A549 (cell line): ENCODE results near the gene PLAC8. TPM values are rescaled to one million over a fixed set of nuclear protein-coding genes. Genes with fewer than 3 reads are reported as not detected.
"Not testable (repeated sequence)": the region's sequence is repeated elsewhere in the genome, so short reads cannot be mapped to it uniquely, and the experiment has no call there.

Experiments
- ATAC-seq, 2 experiments: fragments of 200-7000 bp in 1 of 2; fragments of >200 bp in 1 of 2; cut with Nextera tagmentation in 1 of 2; cut with Tn5 transposase in 1 of 2; 3 replicates each; pipeline versions ENCODE4 v1.8.0 to v1.9.1; 2018 to 2020; ENCODE audit warnings: mild to moderate bottlenecking in 1 of 2, moderate library complexity in 1 of 2
- CTCF ChIA-PET: fragments of 300-600 bp; sonication (Branson Sonifier 250); formaldehyde crosslinking; extraction: SDS; loops from one replicate; lab custom pipeline; 2021; ENCODE audit warnings: antibody characterized with exemption, inconsistent platforms; lab: Yijun Ruan, JAX
- POLR2A ChIA-PET: fragments of 350-600 bp; formaldehyde crosslinking; extraction: SDS; loops from one replicate; lab custom pipeline; 2021; ENCODE audit warnings: antibody characterized with exemption, inconsistent platforms; lab: Yijun Ruan, JAX
- DNase-seq, 2 experiments: peaks; one replicate each; pipeline versions ENCODE4 v3.0.0 to v3.0.0-alpha.2; 2011 to 2016; ENCODE audit warnings: low read depth in 1 of 2, low spot score in 1 of 2
- FAIRE-seq: peaks from 2 replicates; lab custom pipeline; 2011; peaks lifted over from hg19 to GRCh38; lab: Jason Lieb, UNC
- H3K27ac ChIP-seq, 2 experiments: fragments of >200 bp; sonication (Bioruptor Twin); formaldehyde crosslinking; 3 replicates each; pipeline ENCODE4 v1.5.1; 2016 to 2017
- H3K4me1 ChIP-seq: fragments of >200 bp; sonication (Bioruptor Twin); formaldehyde crosslinking; 3 replicates; pipeline ENCODE4 v1.6.1; 2016
- H3K4me2 ChIP-seq: fragments of >200 bp; sonication (Bioruptor Twin); formaldehyde crosslinking; 3 replicates; pipeline ENCODE4 v1.6.1; 2016
- H3K4me3 ChIP-seq: fragments of >200 bp; sonication (Bioruptor Twin); formaldehyde crosslinking; 3 replicates; pipeline ENCODE4 v1.5.1; 2016
- H3K9me3 ChIP-seq: fragments of >200 bp; sonication (Bioruptor Twin); formaldehyde crosslinking; 3 replicates; pipeline ENCODE4 v1.6.1; 2016
- CBX8 ChIP-seq: fragments of 200-600 bp; sonication (generic); IDR thresholded peaks from 2 replicates; pipeline ENCODE4 v1.6.1; 2016
- CHD4 ChIP-seq: fragments of 200-600 bp; sonication (generic); IDR thresholded peaks from 2 replicates; pipeline ENCODE4 v1.6.1; 2016; ENCODE audit warnings: antibody characterized with exemption, mild to moderate bottlenecking, borderline replicate concordance
- EHMT2 ChIP-seq: fragments of 200-600 bp; sonication (generic); IDR thresholded peaks from 2 replicates; pipeline ENCODE4 v1.6.1; 2016; ENCODE audit warnings: antibody characterized with exemption, low read depth, mild to moderate bottlenecking, moderate library complexity
- FOSL2 ChIP-seq, 2 experiments: fragments of 450-650 bp in 1 of 2; fragments of >200 bp in 1 of 2; sonication (Bioruptor Twin) in 1 of 2; formaldehyde crosslinking; IDR thresholded peaks; 2 replicates each; pipeline versions ENCODE4 v1.5.0 to v1.6.1; 2016 to 2020; ENCODE audit warnings: mild to moderate bottlenecking in 1 of 2, moderate library complexity in 1 of 2
- JUNB ChIP-seq: fragments of >200 bp; sonication (Bioruptor Twin); formaldehyde crosslinking; IDR thresholded peaks from 2 replicates; pipeline ENCODE4 v1.6.1; 2016
- MAFK ChIP-seq: fragments of 450-650 bp; IDR thresholded peaks from 2 replicates; pipeline ENCODE4 v1.6.1; 2014; ENCODE audit not compliant: partially characterized antibody
- NFE2L2 ChIP-seq: fragments of 150-350 bp; conservative IDR thresholded peaks from 2 replicates; pipeline ENCODE4 v1.6.1; 2014; ENCODE audit warnings: low read length
- NR3C1 ChIP-seq: fragments of >200 bp; sonication (Bioruptor Twin); formaldehyde crosslinking; IDR thresholded peaks from 3 replicates; pipeline ENCODE4 v1.6.1; 2017
- PHF8 ChIP-seq: fragments of 200-600 bp; sonication (generic); IDR thresholded peaks from 2 replicates; pipeline ENCODE4 v1.6.1; 2016; ENCODE audit warnings: low read depth, mild to moderate bottlenecking, antibody characterized with exemption, moderate library complexity, borderline replicate concordance
- POLR2AphosphoS2 ChIP-seq: conservative IDR thresholded peaks from 2 replicates; pipeline ENCODE4 v1.6.1; 2012; ENCODE audit warnings: low read length, improper control_type of control experiment, inconsistent platforms
- WGBS: methylation state at CpG from one replicate; pipeline ENCODE4 v1.1.6; 2017; ENCODE audit errors: missing lambda C conversion rate; 5-methylcytosine and 5-hydroxymethylcytosine counted together
- polyA plus RNA-seq, 4 experiments: library from polyadenylated mRNA; depleted of rRNA in 3 of 4; stranded (reverse); fragments of >200 nt; fragmentation: RNase III in 1 of 4; extraction: RNeasy Plus Mini Kit Qiagen cat#74134 plus additional on column Dnase treatment in 1 of 4; gene quantifications; 2 replicates in 3 of 4; 3 replicates in 1 of 4; pipeline ENCODE4 v1.2.3, GENCODE V29; 2011 to 2017
- TF ChIP-seq, protein P1 (sequence below): fragments of 200-600 bp; sonication (generic); IDR thresholded peaks from 2 replicates; pipeline ENCODE4 v1.6.1; 2016; ENCODE audit warnings: antibody characterized with exemption, mild to moderate bottlenecking, moderate library complexity

Gene PLAC8
- polyA plus RNA-seq, 2 of the 4 experiments (the other 2 are of a cell fraction): 1.6 to 8.0 TPM

- ChIA-PET POLR2A (no interaction called here), CTCF (interaction anchor here (1.7 kb wide), 1 partner anchor 39 kb away, joined by 6 read pairs; no protein-coding TSS in a partner anchor)
- no peak for DNase-seq
- Histone ChIP-seq H3K9me3 (no peaks in the 10 kb centered on the region), H3K4me2 (no peak overlapping the region), H3K4me1 (peaks cover 21% of the 10 kb centered on the region), H3K4me3 (no peak overlapping the region), H3K27ac (no peak overlapping the region)
- TF ChIP-seq, protein P1, sequence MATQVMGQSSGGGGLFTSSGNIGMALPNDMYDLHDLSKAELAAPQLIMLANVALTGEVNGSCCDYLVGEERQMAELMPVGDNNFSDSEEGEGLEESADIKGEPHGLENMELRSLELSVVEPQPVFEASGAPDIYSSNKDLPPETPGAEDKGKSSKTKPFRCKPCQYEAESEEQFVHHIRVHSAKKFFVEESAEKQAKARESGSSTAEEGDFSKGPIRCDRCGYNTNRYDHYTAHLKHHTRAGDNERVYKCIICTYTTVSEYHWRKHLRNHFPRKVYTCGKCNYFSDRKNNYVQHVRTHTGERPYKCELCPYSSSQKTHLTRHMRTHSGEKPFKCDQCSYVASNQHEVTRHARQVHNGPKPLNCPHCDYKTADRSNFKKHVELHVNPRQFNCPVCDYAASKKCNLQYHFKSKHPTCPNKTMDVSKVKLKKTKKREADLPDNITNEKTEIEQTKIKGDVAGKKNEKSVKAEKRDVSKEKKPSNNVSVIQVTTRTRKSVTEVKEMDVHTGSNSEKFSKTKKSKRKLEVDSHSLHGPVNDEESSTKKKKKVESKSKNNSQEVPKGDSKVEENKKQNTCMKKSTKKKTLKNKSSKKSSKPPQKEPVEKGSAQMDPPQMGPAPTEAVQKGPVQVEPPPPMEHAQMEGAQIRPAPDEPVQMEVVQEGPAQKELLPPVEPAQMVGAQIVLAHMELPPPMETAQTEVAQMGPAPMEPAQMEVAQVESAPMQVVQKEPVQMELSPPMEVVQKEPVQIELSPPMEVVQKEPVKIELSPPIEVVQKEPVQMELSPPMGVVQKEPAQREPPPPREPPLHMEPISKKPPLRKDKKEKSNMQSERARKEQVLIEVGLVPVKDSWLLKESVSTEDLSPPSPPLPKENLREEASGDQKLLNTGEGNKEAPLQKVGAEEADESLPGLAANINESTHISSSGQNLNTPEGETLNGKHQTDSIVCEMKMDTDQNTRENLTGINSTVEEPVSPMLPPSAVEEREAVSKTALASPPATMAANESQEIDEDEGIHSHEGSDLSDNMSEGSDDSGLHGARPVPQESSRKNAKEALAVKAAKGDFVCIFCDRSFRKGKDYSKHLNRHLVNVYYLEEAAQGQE: no peak
- TF ChIP-seq MAFK (no peak), EHMT2 (no peak), JUNB (no peak), POLR2AphosphoS2 (no peak)
- WGBS: 53% methylated on average over 3 of the region's 3 CpGs
- FAIRE-seq: no peak
- ATAC-seq: no peak
Measured at GRCh38 chr4:83113429-83113786, 1.1 kb downstream of the PLAC8 start.

- DNase-seq (no peak), ATAC-seq (no peak), FAIRE-seq (no peak)
- ChIA-PET CTCF (interaction anchor here (1.7 kb wide), 1 partner anchor 39 kb away, joined by 6 read pairs; no protein-coding TSS in a partner anchor), POLR2A (no interaction called here)
- Histone ChIP-seq H3K9me3 (no peaks in the 10 kb centered on the region), H3K4me3 (no peak overlapping the region), H3K27ac (no peak overlapping the region), H3K4me1 (peaks cover 21% of the 10 kb centered on the region), H3K4me2 (no peak overlapping the region)
- TF ChIP-seq NFE2L2: no peak
- no peak for TF ChIP-seq EHMT2
- TF ChIP-seq CHD4: no peak
- no peak for TF ChIP-seq PHF8
- no peak for TF ChIP-seq FOSL2 (IDR thresholded peaks at IDR 0.05)
- TF ChIP-seq FOSL2 (CRISPR knock-in tag; IDR thresholded peaks at IDR 0.05): no peak
- TF ChIP-seq CBX8: no peak
- 74% methylated on average over 15 of the region's 16 CpGs for WGBS
Measured at GRCh38 chr4:83112678-83113428, 1.7 kb downstream of the PLAC8 start.

DNA sequence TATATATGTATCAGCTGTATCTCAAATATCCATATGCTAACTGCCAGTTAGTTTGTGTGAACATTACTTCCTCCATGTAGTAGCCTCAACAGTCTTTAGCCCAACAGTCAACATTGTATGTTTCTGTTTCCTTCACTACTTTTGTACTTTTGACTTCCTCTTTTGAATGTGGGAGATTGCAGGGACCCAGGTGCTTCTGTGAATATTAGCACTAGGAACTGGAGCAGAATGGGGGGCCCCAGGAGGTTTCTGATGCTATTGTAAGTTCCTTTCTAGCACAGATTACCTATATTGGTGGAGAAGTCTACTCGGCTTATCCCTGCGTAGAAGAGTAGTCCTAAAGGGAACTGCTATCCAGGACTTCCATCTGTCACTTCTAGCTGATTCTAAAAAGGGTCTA, 2.3 kb downstream of the PLAC8 start:
- DNase-seq: no peak
- H3K4me3 ChIP-seq: no peak overlapping the region
- no peak overlapping the region for H3K27ac ChIP-seq
- no peak for FAIRE-seq
- POLR2A ChIA-PET: no interaction called here
- TF ChIP-seq NR3C1: no peak
- TF ChIP-seq, all 56 proteins: peak for 0
- CTCF ChIA-PET: interaction anchor here (1.3 to 1.7 kb wide), 2 partner anchors 38 to 94 kb away, joined by 3 to 6 read pairs; no protein-coding TSS in a partner anchor
- Histone ChIP-seq H3K9me3 (no peaks in the 10 kb centered on the region), H3K4me1 (peaks cover 21% of the 10 kb centered on the region), H3K4me2 (no peak overlapping the region)
- WGBS: 96% methylated on average over 2 of the region's 2 CpGs
- no peak for ATAC-seq

DNA sequence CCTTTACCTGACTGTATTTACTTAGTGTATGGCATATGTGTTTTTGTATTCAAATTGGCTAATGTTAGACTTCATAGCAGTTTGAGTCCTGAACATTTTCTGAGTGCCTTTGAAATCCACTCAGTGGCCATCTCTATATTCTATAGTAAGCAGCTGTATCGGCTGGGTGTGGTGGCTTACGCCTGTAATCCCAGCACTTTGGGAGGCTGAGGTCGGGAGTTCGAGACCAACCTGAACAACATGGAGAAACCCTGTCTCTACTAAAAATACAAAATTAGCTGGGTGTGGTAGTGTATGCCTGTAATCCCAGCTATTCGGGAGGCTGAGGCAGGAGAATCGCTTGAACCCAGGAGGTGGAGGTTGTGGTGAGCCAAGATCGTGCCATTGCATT, 2.8 kb downstream of the PLAC8 start:
- 94% methylated on average over 7 of the region's 7 CpGs for WGBS
- DNase-seq, H3K4me3 ChIP-seq, H3K27ac ChIP-seq, ATAC-seq, FAIRE-seq, H3K9me3 ChIP-seq, H3K4me2 ChIP-seq, POLR2A ChIA-PET: not testable (repeated sequence)
- H3K4me1 ChIP-seq: peaks cover 21% of the 10 kb centered on the region
- CTCF ChIA-PET: interaction anchor here (1.1 to 1.9 kb wide), 5 partner anchors 9 to 150 kb away, joined by 3 to 7 read pairs (median 5); no protein-coding TSS in a partner anchor
